Smooth muscle cell (in vitro differentiated cells): ENCODE measurements around the gene SMCO2. TPM values are rescaled to one million over a fixed set of nuclear protein-coding genes. Genes with fewer than 3 reads are reported as not detected.

Source experiments
- DNase-seq: peaks from one replicate; lab custom pipeline; 2025; ENCODE audit not compliant: unreplicated experiment; lab: John Stamatoyannopoulos, UW
- H2AFZ ChIP-seq: fragments of 200-600 bp; sonication (generic); 2 replicates; pipeline ENCODE4 v1.6.0; 2016; ENCODE audit warnings: antibody characterized with exemption, low read depth, mild to moderate bottlenecking
- H3F3A ChIP-seq: fragments of 200-600 bp; sonication (generic); 2 replicates; pipeline ENCODE4 v1.6.0; 2017; ENCODE audit warnings: antibody characterized with exemption, low read depth
- H3K27ac ChIP-seq: fragments of 200-600 bp; sonication (generic); 2 replicates; pipeline ENCODE4 v1.5.1; 2016; ENCODE audit warnings: low read depth, mild to moderate bottlenecking
- H3K27me3 ChIP-seq: fragments of 200-600 bp; sonication (generic); 2 replicates; pipeline ENCODE4 v1.6.1; 2016; ENCODE audit warnings: low read depth, mild to moderate bottlenecking
- H3K36me3 ChIP-seq: fragments of 200-600 bp; sonication (generic); 2 replicates; pipeline ENCODE4 v1.5.1; 2016; ENCODE audit warnings: low read depth
- H3K4me1 ChIP-seq: fragments of 200-600 bp; sonication (generic); 2 replicates; pipeline ENCODE4 v1.5.1; 2016; ENCODE audit warnings: low read depth
- H3K4me2 ChIP-seq: fragments of 200-600 bp; sonication (generic); 2 replicates; pipeline ENCODE4 v1.6.0; 2016; ENCODE audit warnings: mild to moderate bottlenecking
- H3K4me3 ChIP-seq: fragments of 200-600 bp; sonication (generic); 2 replicates; pipeline ENCODE4 v1.5.1; 2016; ENCODE audit warnings: mild to moderate bottlenecking
- H3K79me2 ChIP-seq: fragments of 200-600 bp; sonication (generic); 2 replicates; pipeline ENCODE4 v1.6.0; 2016; ENCODE audit warnings: low read depth, mild to moderate bottlenecking
- H3K9ac ChIP-seq: fragments of 200-600 bp; sonication (generic); 2 replicates; pipeline ENCODE4 v1.6.0; 2016; ENCODE audit warnings: low read depth
- H3K9me3 ChIP-seq: fragments of 200-600 bp; sonication (generic); replicated peaks from 2 replicates; pipeline ENCODE4 v1.5.1; 2016; ENCODE audit warnings: low read depth
- H4K20me1 ChIP-seq: fragments of 200-600 bp; sonication (generic); 2 replicates; pipeline ENCODE4 v1.6.0; 2016; ENCODE audit warnings: low read depth
- CTCF ChIP-seq: fragments of 200-600 bp; sonication (generic); IDR thresholded peaks from 2 replicates; pipeline ENCODE4 v1.5.1; 2017; ENCODE audit warnings: borderline replicate concordance, mild to moderate bottlenecking, antibody characterized with exemption; ENCODE audit not compliant: insufficient read depth, poor library complexity, severe bottlenecking
- WGBS: methylation state at CpG from one replicate; pipeline ENCODE4 v1.1.7; 2016; ENCODE audit warnings: low lambda C conversion rate; 5-methylcytosine and 5-hydroxymethylcytosine counted together
- polyA plus RNA-seq: library from polyadenylated mRNA; unstranded; fragments of >200 nt; fragmentation: Nextera tagmentation; extraction: Ambion mirVana; gene quantifications from 2 replicates; pipeline ENCODE4 v1.2.1, GENCODE V29; 2016
- total RNA-seq: library from RNA; depleted of rRNA; stranded (reverse); fragments of >200 nt; gene quantifications from 2 replicates; pipeline ENCODE4 v1.2.3, GENCODE V29; 2014

The SMCO2 gene
- total and polyA plus RNA-seq, 2 experiments from 2014 or later: not detected

GRCh38 chr12:27524839-27525753, 78.6 kb downstream of the SMCO2 start:
- H3K27me3 ChIP-seq: no peaks in the 10 kb centered on the region
- no peaks in the 10 kb centered on the region for H3K9me3 ChIP-seq
- H2AFZ ChIP-seq: peak overlapping the region; percentile 52
- peak overlapping the region; percentile 86 for H3K9ac ChIP-seq
- H4K20me1 ChIP-seq: peaks cover 53% of the 10 kb centered on the region
- peaks cover 25% of the 10 kb centered on the region for H3K4me1 ChIP-seq
- peak; percentile 5 for TF ChIP-seq CTCF
- peak overlapping the region; percentile 96 for H3K4me3 ChIP-seq
- H3F3A ChIP-seq: peaks cover 10% of the 10 kb centered on the region
- H3K79me2 ChIP-seq: peaks cover 60% of the 10 kb centered on the region
- H3K4me2 ChIP-seq: peak overlapping the region; percentile 96
- peak overlapping the region; percentile 93 for H3K27ac ChIP-seq
- no peaks in the 10 kb centered on the region for H3K36me3 ChIP-seq
- WGBS: under 1% methylated on average over 16 of the region's 16 CpGs
- DNase-seq: no peak

GRCh38 chr12:27527512-27527911, 81.0 kb downstream of the SMCO2 start:
- DNase-seq: no peak
- 92% methylated on average over 9 of the region's 9 CpGs for WGBS
- Histone ChIP-seq H3K4me1 (peaks cover 27% of the 10 kb centered on the region), H3K4me2 (peak overlapping the region; percentile 96), H3K79me2 (peaks cover 84% of the 10 kb centered on the region), H4K20me1 (peaks cover 77% of the 10 kb centered on the region), H2AFZ (no peak overlapping the region), H3K9me3 (no peaks in the 10 kb centered on the region), H3K36me3 (no peaks in the 10 kb centered on the region), H3K27ac (no peak overlapping the region), H3F3A (peaks cover 8% of the 10 kb centered on the region), H3K27me3 (no peaks in the 10 kb centered on the region), H3K4me3 (no peak overlapping the region), H3K9ac (no peak overlapping the region)
- no peak for TF ChIP-seq CTCF

- WGBS: 93% methylated on average over 3 of the region's 3 CpGs
- no peaks in the 10 kb centered on the region for H3K27me3 ChIP-seq
- H2AFZ ChIP-seq: no peak overlapping the region
- DNase-seq: no peak
- H3K27ac ChIP-seq: no peak overlapping the region
- no peak overlapping the region for H3K4me2 ChIP-seq
- no peak overlapping the region for H3K9ac ChIP-seq
- H3K4me3 ChIP-seq: no peak overlapping the region
- H3F3A ChIP-seq: no peaks in the 10 kb centered on the region
- no peaks in the 10 kb centered on the region for H3K9me3 ChIP-seq
- TF ChIP-seq CTCF: no peak
- H3K4me1 ChIP-seq: peaks cover 18% of the 10 kb centered on the region
- no peaks in the 10 kb centered on the region for H3K36me3 ChIP-seq
- peaks cover 97% of the 10 kb centered on the region for H3K79me2 ChIP-seq
- peaks cover 90% of the 10 kb centered on the region for H4K20me1 ChIP-seq
These were observed 82.3 kb downstream of the SMCO2 start for GRCh38 chr12:27528788-27529187.
